ENCODE results near the gene PITX1. TPM values are rescaled to one million over a fixed set of nuclear protein-coding genes. Genes with fewer than 3 reads are reported as not detected.

Gene PITX1
- polyA plus RNA-seq, 1 donor from 2014 or later = 0.38 TPM

DNA sequence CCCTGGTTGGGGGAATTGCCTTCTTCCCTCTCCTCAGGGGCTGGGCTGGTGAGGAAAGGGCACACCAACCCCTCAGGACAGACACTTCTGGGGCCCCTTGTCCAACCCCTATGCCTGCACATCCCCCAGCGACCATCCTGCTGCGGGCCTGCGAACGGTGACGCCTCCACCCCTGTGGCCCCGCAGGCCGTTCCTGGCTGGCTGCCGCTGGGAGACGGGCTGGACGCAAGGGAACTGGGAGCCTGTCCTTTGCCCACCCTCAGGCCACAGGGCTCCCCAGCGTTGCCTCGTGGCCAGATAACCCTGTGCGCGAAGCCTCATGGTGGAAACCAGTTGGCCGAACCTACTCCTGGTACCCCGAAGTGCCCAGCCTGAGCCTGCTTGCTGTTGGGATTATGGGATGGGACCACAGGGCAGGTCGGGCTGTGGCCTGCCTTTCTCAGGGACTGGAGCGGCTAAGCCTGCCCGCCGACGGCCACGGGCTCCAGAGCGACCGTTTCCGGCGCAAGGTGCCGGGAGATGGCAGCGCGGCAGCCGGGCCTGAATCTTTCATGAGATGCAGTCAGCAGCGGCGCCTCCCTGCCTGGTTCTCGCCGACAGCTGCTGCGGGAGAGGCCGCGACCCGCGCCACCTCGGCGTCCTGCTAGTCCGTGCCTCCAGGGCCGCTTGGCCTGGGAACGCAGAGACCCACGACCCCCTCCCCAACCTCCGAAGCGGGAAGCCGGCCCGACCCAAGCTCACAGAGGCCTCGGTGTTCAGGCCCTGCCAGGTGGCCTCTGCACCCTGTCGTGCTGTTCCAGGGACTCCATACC, 6.5 kb upstream of the PITX1 start:
- H3K9me3 Mint-ChIP-seq = peaks cover 0 to 3% (median 0%) of the 10 kb centered on the region in 3 donors
- H3K4me3 Mint-ChIP-seq = peak overlapping the region; percentile 16 to 85 (median 57)
- H3K36me3 Mint-ChIP-seq = no peaks in the 10 kb centered on the region
- peaks cover 61% of the 10 kb centered on the region for H3K27me3 Mint-ChIP-seq
- peak overlapping the region in 1 of 3 donors; percentile 72 for H3K27ac Mint-ChIP-seq
- peaks cover 0 to 6% (median 4%) of the 10 kb centered on the region in 3 donors for H3K4me1 Mint-ChIP-seq

DNA sequence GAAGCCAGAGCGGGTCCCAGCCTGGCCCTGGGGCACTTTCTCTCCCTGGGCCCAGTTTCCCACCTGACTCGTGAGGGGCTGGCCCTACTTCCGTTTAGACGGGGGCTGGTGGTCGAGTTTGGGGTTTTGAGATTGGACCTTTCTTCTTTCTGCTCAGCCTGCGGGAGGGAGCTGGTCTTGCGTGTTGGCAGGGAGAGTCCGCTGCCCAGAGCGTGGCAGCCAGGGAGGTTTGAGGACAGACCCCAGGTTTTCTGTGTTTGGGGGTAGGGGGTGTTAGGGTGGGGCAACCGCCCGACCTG, 6.0 kb upstream of the PITX1 start:
- peak overlapping the region in 1 of 3 donors; percentile 72 for H3K27ac Mint-ChIP-seq
- peaks cover 0 to 9% (median 4%) of the 10 kb centered on the region in 3 donors for H3K4me1 Mint-ChIP-seq
- H3K4me3 Mint-ChIP-seq = peak overlapping the region in 2 of 4 donors; percentile 68 to 85
- H3K27me3 Mint-ChIP-seq = peaks cover 60% of the 10 kb centered on the region
- H3K9me3 Mint-ChIP-seq = peaks cover 0 to 3% (median 0%) of the 10 kb centered on the region in 3 donors
- H3K36me3 Mint-ChIP-seq = no peaks in the 10 kb centered on the region

- H3K27me3 Mint-ChIP-seq = peaks cover 60% of the 10 kb centered on the region
- no peak overlapping the region for H3K27ac Mint-ChIP-seq
- peaks cover 0 to 3% (median 0%) of the 10 kb centered on the region in 3 donors for H3K9me3 Mint-ChIP-seq
- peak overlapping the region in 1 of 4 donors; percentile 65 for H3K4me3 Mint-ChIP-seq
- no peaks in the 10 kb centered on the region for H3K36me3 Mint-ChIP-seq
- H3K4me1 Mint-ChIP-seq = peaks cover 0 to 10% (median 8%) of the 10 kb centered on the region in 3 donors
Measured at GRCh38 chr5:135039271-135040033, 5.4 kb upstream of the PITX1 start.

- H3K9me3 Mint-ChIP-seq = peaks cover 0 to 3% (median 0%) of the 10 kb centered on the region in 3 donors
- H3K36me3 Mint-ChIP-seq = no peaks in the 10 kb centered on the region
- peaks cover 0 to 10% (median 8%) of the 10 kb centered on the region in 3 donors for H3K4me1 Mint-ChIP-seq
- peak overlapping the region in 1 of 3 donors; percentile 78 for H3K27ac Mint-ChIP-seq
- H3K4me3 Mint-ChIP-seq = peak overlapping the region in 3 of 4 donors; percentile 24 to 68 (median 52)
- H3K27me3 Mint-ChIP-seq = peaks cover 57% of the 10 kb centered on the region
Measured at GRCh38 chr5:135038813-135039270, 4.8 kb upstream of the PITX1 start.

DNA sequence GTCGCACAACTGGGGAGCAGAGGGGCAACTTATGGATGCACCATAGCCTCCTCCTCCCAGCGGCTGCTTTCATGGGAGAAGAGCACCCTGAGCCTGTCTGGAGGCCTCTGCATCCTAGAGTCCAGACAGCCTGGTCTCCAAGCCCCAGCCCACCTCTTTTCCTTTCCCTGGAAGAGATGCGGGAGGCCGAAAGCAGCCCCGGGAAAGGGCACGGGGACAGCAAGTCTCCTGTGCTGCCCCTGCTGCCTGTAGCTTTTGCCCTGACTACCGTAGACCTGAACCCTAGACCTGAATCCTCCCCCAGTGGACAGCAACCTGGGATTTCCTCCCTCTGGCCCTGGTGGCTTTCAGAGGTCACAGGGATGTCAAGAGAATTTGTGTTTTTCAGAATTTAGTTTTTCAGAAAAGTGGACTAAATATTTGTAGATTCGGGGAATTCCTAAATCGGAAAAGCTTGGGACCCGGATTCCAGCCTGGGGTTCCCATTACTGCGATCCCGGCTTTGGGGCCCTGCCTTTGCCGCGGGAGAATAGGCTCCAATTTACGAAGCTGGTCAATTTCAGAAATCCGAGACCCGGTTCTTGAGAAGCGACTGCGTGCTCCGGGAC, 4.3 kb upstream of the PITX1 start:
- Mint-ChIP-seq H3K27ac (peak overlapping the region in 2 of 3 donors; percentile 37 to 78), H3K4me3 (peak overlapping the region; percentile 24 to 52 (median 38))

GRCh38 chr5:135037519-135038204, 3.6 kb upstream of the PITX1 start:
- no peaks in the 10 kb centered on the region for H3K36me3 Mint-ChIP-seq
- H3K27me3 Mint-ChIP-seq = peaks cover 53% of the 10 kb centered on the region
- peaks cover 3 to 16% (median 11%) of the 10 kb centered on the region in 3 donors for H3K4me1 Mint-ChIP-seq
- H3K27ac Mint-ChIP-seq = peak overlapping the region in 1 of 3 donors; percentile 37
- H3K9me3 Mint-ChIP-seq = peaks cover 0 to 3% (median 0%) of the 10 kb centered on the region in 3 donors
- H3K4me3 Mint-ChIP-seq = peak overlapping the region; percentile 24 to 52 (median 38)

More for the DNA sequence above, 4.3 kb upstream of the PITX1 start:
- H3K27me3 Mint-ChIP-seq = peaks cover 54% of the 10 kb centered on the region
- no peaks in the 10 kb centered on the region for H3K36me3 Mint-ChIP-seq
- peaks cover 0 to 3% (median 0%) of the 10 kb centered on the region in 3 donors for H3K9me3 Mint-ChIP-seq
- H3K4me1 Mint-ChIP-seq = peaks cover under 1 to 12% (median 8%) of the 10 kb centered on the region in 3 donors

- Mint-ChIP-seq H3K36me3 (no peaks in the 10 kb centered on the region), H3K27ac (peak overlapping the region in 1 of 3 donors; percentile 16), H3K4me3 (peak overlapping the region in 1 of 4 donors; percentile 6), H3K9me3 (peaks cover 0 to 3% (median 0%) of the 10 kb centered on the region in 3 donors), H3K27me3 (peaks cover 55% of the 10 kb centered on the region), H3K4me1 (peaks cover 8 to 24% (median 16%) of the 10 kb centered on the region in 3 donors)
Measured at GRCh38 chr5:135036405-135036804, 2.4 kb upstream of the PITX1 start.

DNA sequence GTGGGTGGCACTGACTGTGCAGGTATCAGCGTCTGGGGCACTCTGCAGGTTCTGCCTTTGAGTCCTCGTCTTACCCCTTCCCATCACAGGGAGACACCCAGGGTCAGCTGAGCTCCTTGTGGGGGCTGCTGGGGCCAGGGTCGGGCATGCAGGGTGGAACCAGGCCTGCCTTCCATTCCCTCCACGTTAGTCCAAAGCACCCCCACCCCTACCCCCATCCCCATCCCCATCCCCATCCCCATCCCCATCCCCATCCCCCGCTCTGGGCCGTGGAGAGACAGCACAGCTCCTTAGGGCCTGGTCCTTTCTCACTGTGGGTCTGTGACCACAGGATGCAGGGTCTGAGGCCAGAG, 1.6 kb upstream of the PITX1 start:
- Mint-ChIP-seq H3K27ac (peak overlapping the region in 1 of 3 donors; percentile 43), H3K4me1 (peaks cover 11 to 21% (median 18%) of the 10 kb centered on the region in 3 donors)

DNA sequence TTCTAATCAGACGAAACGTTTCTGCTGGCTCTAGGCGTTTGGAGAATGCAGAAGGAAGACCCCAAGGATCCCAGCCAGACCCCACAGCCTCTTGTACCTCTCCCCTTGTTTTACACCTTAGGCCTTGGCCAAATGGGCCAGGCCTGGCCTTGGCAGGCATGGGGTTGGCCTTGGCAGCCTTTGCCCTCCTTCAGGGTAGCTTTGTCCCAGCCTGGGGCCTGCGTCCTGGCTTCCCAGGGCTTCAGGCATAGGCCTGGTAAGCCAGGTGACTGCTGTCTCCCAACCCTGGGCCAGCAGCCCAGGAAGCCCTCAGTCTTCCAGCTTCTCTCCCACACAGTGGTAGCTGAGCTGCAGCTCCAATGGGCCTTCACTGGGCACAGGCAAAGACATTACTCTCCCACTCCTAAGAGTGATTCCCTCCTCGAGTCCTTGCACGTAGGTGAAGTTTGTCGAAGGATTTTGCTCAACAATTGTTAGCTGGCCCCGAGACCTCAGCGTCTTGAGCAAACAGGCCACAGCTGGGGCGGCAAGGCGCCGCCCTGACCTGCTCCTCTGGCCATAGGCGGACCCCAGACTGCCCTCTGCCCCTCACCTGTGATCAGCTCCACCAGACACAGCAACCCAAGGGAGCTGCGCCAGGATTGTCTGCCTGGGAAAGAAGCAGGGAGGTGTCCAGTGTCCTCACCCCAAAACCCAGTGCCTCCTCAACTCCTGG, 1.1 kb upstream of the PITX1 start:
- Mint-ChIP-seq H3K36me3 (no peaks in the 10 kb centered on the region), H3K4me1 (peaks cover 11 to 21% (median 18%) of the 10 kb centered on the region in 3 donors), H3K9me3 (peaks cover 0 to 6% (median 0%) of the 10 kb centered on the region in 3 donors), H3K27ac (peak overlapping the region; percentile 24 to 71 (median 43)), H3K4me3 (peak overlapping the region; percentile 66 to 90 (median 83)), H3K27me3 (peaks cover 55% of the 10 kb centered on the region)

More for the DNA sequence above, 1.6 kb upstream of the PITX1 start:
- Mint-ChIP-seq H3K9me3 (peaks cover 0 to 3% (median 0%) of the 10 kb centered on the region in 3 donors), H3K36me3 (no peaks in the 10 kb centered on the region), H3K4me3 (peak overlapping the region in 2 of 4 donors; percentile 13 to 66), H3K27me3 (peaks cover 54% of the 10 kb centered on the region)

DNA sequence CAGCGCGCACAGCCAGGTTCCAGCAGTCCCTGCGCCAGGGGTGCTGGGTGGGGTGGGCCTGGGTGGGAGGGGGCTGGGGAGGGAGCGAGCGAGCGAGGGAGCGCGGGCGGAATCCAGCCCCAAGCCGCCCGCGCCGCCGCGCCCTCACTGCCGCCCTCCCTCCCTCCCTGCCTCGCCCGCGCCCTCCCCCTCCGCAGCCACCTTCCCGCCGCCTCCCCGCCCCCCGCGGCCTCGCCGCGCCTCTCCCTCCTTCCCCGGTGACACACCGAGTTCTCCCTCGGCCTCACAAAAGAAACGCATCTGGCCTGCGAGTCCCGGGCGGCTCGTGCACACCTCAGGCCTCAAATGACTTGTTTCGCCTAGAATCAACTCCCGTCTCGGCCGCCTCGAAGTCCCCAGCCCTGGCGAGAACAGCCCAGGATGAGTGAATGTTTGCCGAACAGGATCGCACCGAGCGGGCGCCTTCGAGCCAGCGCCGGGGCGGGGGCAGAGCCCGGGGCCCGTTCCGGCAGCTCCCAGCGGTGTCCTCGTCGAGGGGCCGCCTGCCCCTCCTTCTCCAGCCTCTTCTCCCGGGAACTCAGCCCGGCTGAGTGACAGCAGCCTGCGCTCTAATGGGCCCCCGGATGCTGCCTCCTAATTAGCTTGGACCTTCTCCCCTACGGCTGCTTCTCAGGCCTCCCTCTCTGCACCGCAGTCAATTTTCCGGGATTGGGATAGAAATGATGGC, 371 bp upstream of the PITX1 start:
- H3K36me3 Mint-ChIP-seq = no peaks in the 10 kb centered on the region
- H3K27ac Mint-ChIP-seq = peak overlapping the region; percentile 43 to 86 (median 71)
- H3K9me3 Mint-ChIP-seq = peaks cover 3 to 8% (median 4%) of the 10 kb centered on the region in 3 donors
- H3K4me3 Mint-ChIP-seq = peak overlapping the region; percentile 66 to 92 (median 83)
- H3K27me3 Mint-ChIP-seq = peaks cover 61% of the 10 kb centered on the region
- peaks cover 12 to 27% (median 22%) of the 10 kb centered on the region in 3 donors for H3K4me1 Mint-ChIP-seq

DNA sequence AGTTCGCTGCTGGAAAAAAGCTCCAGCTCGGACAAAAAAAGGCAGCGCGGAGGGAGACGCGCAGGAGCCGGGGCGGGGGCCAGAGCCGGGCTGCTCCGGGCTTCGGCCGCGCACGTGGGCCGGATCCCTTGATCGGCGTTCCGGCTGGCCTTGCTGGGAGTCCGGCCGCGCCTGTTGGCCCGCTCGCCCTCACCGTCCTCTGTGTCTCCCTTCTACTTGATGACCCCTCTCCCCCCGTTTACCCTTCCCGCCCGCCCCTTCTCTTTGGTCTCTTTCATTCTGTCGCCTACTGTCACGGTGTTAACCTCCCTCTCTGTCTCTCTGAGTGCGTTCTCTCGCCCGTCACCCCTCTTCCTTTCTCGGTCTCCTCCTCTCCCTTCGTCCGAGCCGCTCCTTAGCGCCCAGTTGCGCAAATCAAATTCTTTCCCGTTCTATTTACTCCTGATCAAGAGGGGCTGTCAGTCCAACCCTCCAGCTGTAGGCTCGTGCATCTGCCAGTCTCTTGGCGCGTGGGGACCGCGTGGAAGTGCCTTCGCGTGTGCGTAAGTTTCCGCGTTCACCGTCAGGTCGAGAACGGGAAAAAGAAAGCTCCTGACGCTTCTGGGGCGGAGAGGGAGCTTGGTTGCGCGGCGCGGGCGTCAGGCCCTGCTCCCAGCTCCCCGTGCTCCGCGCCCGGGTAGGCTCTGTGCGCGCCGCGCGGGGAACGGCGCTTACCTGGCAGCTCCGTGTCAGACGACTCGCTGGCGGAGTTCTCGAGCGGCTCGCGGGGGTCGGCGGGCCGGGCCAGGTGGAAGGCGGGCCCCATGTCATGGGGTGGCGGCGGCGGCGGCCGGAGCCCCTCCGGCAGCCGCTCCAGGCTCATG, 798 bp downstream of the PITX1 start:
- Mint-ChIP-seq H3K36me3 (no peaks in the 10 kb centered on the region), H3K9me3 (peaks cover 4 to 8% (median 4%) of the 10 kb centered on the region in 3 donors), H3K27me3 (peaks cover 59% of the 10 kb centered on the region), H3K4me3 (peak overlapping the region; percentile 72 to 95 (median 74)), H3K4me1 (peaks cover 13 to 29% (median 23%) of the 10 kb centered on the region in 3 donors), H3K27ac (peak overlapping the region in 2 of 3 donors; percentile 67 to 82)

DNA sequence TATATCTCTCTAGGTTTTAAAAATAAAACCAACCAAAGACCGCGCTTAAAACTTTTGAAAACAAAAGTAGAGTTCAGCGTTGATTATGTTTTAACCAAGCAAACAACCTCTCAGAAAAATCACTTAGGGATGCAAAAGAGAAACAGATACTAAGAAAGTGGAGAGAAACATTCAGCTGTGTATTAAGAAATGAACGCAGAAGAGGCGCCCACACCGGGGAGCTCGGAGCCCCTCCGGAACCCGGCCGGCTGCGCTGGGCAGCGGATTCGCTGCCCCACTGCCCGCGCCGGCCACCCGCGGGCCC, 1.4 kb downstream of the PITX1 start:
- Mint-ChIP-seq H3K36me3 (no peaks in the 10 kb centered on the region), H3K9me3 (peaks cover 4 to 8% (median 4%) of the 10 kb centered on the region in 3 donors), H3K27ac (peak overlapping the region in 1 of 3 donors; percentile 82), H3K4me3 (peak overlapping the region in 3 of 4 donors; percentile 57 to 79 (median 72)), H3K4me1 (peaks cover 13 to 29% (median 23%) of the 10 kb centered on the region in 3 donors), H3K27me3 (peaks cover 54% of the 10 kb centered on the region)

Measured in IgD-negative memory B cell (primary cell).